CD4-positive, alpha-beta T cell treated with Interleukin-10 for 1 hour (primary cell): ENCODE data around the gene CHPF2.

Experiments used
- DNase-seq: peaks from one replicate; pipeline ENCODE4 v3.0.0-alpha.2; 2020

Gene CHPF2

DNA sequence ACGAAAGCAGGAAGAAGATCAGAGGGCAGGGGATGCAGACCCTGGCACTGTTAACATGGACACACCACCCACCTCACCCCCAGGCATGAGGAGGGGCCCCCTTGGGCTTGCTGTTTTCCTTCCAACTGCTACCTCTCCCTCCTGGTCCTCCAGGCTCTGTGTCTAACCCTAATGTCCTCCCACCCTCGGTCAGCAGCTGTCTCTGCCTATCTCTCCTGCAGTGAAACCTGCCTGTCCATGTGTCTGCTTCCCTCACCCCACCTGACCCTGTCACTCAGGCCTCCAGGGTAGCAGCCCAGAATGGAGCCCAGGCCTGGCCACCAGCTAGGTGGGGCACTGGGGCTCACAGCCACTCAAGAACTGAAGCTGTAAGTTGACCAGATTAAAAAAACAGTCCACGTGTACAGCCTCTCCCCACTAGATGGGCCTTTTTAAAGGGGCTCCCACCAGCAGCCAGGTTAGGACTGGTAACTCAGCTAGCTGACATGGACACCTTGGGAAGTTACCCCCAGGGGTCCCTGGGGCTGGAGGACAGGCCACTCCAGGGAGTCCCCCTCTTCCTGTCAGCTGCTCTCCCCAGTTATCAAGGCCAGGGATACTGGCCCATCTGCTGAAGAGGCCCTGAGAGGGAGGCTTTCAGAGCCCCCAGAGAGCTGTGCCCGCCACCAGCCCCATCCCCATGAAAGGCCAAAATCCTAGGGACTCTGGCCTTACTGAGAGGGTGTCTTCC lies 14.7 kb downstream of the CHPF2 start:
- no peak for DNase-seq

DNA sequence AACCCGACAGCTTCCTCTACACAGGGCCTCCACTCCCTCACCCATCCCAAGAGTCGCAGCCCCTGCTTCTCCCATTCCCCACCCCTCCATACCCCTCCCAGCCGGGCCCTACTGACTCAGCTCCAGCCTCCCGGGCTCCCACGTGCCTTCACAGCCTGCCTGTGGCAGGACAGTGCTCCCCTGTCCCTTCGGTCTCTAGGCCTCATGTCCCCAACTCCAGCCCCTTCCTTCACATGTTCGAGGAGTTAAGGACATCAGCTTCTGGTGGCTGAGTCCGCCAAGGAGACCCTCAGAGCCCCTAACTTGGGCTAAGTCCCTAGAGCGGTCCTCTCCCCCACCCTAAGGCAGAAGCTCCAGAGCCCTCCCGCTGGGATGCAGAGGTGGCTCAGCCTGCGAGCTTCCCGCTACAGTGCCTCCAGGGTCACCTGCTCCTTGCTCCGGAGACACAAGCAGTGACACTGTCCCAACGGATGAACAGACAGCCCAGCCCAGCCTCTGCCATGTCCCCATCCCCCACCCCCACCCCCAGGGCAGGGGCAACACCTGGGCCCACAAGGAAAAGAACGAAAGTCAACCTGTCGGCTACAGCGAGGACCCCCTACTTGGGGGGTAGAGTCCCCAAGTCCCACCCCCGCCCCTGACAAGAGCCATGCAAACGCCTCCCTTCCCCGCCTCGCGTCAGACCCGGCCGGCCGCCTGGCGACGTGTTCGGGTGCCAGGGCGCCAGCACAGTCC lies 15.5 kb downstream of the CHPF2 start:
- DNase-seq: no peak

DNA sequence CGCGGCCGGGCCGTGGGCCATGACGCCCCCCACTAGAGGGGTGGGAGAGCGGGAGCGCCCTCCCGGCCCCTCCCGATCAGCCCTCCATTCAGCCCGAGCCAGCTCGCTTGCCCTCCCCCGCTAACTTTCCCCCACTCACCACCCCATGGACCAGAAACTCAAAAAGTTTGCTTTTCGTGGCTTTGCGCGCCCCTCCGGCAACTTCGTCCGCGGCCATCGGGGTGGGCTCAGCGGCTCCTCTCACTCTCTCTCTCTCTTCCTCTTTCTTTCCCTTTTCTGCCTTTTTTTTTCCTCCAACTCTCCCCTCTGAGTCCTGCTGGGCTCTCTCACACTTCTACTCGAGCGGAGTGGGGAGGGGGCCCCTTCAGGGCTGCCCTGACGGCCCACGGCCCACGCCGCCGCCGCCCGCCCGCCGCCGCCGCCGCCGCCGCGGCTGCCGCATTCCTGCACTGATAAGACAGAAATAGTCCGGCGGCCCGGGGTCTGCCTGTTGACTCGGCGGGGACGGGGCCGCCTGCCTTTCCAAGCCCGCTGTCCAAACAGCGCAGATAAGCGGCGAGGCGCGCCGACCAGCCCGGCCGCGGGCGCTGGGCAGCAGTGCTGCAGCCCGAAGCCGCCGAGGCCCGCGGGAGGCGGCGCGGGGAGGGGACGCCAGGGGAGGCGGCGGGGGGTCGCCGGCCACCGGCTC lies 16.2 kb downstream of the CHPF2 start, which contains the start of gene SMARCD3:
Gene SMARCD3 (minus strand): TSS at position 349 of the 688 bp plus-strand sequence. CDS start 132 bp downstream, at position 217.
- peak; percentile 38 for DNase-seq

DNA sequence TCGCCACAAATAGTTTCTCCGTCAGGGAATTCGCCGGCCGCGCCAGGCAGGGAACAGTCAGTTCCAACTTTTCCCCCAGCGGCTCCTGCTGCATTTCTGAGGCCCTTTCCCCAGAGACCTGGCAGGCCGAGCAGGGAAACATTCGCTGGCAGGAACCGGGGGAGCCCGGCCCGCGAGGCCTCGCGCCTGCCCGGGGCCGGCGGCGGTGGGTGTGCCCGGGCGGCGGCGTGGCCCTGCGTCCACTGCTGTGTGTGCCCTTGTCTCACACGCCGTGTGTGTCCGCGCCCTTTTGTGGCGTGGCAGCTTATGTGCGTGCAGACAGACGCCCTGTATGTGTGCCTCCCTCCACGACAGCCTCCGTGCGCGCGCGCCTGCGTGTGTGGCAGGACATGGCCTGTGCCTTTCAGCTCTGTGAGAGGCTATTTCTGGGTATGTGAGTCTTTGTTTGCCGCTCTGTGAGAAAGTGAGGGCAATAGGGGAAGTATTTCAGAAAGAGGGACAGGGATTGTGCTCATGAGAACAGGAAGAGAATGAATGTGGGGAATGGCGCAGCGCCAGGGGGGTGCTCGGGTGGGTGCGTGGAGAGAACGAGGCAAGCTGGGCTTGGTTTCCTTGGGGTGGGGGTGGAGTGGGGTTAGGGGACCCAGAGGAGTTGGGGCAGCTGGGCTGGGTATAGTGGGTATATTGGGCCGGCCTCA lies 16.9 kb downstream of the CHPF2 start:
- DNase-seq: peak; percentile 37

DNA sequence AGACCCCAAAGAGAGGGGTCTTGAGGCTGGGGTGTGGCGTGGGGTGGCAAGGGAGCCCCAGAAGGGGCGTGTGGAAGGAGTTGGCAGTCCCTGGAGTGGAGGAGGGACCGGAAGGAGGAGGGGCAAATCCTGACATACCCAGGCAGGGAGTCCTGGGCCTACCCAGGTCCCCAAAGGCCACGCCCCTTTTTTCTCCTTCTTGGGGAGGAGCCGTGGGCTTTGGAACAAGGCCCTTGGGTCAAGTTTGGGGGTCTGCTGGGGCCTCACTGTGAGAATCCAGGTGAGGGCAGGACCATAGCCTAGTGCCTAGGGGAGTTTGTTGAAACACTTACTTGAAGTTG lies 17.4 kb downstream of the CHPF2 start:
- DNase-seq: no peak

DNA sequence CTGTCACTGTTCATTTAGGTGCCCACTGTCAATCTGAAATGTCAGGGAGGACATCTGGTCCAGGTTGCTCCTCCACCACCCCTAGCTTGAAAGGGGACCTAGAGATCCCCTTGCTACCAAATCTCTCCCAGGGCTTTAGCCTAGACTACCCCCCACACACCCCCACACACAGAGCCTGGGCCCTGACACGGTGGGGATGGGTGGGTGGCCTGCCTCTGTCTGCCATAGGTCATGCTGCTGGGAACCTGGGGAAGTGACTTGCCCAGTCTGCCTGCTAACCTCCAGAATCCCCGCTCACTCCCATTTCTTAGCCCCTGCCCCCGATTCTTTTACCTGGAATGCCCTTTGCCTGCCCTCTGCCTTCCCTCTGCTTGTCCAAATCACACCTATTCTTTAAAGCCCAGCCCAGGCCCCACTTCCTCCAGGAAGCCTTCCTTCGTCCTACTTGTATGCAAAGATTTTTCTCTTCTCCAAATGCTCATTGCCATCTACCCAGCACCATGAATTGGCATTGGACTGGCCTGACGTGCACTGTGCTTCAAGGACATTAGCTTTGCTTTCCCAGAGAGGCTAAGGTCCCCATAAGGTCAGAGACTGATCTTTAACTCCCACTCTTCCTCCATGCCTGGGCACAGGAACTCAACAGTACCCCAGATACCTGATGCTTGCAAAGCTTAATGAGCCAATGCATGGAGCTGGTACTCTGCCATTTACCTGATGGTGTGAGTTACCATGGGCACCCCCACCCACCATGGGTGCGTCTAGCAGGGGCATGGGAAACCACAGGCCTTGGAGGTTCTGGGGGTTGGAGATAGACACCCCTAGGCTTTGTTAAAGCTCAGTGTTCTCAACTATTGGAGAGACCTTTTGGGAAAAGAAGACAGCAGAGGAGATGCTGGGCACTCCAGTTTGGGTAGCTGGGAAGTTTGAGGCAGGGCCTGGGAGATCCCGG lies 18.2 kb downstream of the CHPF2 start:
- no peak for DNase-seq

DNA sequence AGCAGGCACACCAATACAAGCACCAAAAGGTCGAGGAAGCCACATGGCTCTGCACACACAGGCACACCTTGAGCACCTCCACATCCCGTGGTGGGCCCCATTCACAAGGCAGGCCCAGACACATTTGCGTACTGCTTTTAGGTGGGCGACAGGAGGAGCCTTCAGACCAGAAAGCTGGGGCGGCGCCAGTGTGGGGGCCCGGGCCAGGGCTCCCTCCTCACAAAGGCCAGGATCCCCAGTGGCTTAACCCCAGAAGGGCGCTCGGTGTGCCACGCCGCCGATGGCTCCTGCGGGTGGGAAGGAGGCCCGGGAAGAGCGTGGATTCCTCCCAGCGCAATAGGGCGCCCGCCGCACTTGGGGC lies 19.0 kb downstream of the CHPF2 start:
- no peak for DNase-seq

DNA sequence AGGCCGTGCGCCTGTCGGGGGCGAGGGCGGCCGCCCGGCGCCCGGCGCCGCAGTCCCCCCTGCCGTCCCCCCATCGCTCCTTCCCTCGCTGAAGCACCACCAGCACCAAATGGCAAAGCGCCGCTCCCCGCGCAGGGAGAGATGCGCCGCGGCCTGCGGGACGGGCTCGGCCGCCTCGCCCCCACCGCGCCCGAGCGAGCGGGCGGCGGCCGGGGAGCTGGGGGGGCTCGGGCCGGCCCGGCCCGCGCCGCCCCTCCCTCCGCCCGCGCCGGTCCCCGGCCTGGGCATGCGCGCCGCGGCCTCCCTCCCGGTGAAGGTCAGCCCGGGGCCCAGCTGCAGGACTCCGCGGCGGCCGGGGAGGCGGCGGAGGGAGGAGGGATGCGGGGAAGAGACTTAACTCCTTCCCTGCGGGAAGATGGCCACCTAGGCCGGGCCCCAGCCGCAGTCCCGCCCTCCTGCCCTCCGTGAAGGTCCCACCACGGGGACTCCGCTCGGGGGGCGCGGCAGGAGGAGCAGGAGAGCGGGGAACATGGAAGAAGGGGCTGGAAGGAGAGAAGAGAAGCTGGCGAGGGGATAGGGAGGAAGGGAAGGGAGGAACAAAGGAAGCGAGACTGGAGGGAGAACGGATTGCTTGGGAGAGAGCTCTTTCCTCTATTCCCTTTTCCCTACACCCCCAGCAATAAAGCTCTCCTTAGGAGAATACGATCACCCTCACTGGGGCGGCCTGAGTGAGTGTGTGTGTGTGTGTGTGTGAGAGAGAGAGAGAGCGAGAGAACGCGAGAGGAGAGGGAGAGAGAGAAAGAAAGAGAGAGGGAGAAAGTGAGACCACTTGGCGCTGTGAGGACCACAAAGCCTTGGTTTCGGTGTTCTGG lies 19.6 kb downstream of the CHPF2 start:
- peak; percentile 31 for DNase-seq

DNA sequence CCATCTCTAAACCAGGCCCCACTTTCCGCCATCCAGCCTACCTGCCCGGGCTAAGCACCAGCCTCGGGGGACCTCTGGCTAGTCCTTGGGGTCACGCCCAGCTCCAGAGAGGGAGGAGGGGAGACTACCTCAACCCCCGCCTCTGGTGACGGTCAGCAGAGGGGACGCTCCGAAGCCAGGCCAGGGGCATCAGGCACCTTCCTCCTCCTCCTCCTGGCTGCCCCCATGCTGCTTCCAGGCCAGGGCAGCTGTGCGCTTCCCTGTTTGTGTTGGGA lies 20.2 kb downstream of the CHPF2 start:
- no peak for DNase-seq

DNA sequence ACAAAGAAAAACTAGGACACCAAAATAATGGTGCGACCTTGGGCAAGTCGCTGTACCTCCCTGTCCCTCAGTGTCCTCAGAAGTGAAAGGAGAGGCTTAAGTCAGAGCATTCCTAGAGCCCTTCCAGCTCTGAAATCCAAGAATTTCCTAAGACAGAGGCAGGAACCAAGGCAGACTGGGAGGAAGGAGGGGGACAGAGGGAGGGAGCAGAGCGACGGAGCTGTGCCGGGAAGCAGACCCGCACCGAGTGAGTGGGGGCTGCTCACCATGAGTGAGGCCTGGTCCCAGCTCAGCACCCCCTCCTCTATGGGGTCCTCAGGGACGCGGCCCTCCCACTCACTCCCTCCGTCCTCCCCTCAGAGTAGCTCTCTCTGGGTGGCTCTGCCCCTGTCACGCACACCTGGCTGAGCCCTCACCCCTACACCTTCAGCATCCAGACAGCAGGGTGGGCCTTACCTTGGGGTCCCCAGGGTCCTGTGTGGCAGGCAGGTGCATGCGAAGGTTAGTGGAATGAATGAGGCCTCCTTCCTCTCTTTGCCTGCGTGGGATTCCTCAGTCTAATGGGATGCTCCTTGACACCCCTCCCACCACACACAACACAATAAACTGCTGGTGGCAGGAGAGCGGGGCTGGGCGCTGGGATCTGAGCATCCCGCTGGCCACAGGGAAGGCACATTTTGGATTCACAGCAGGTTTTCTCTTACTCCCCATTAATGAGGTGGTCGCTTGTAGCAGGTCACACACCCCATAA lies 20.9 kb downstream of the CHPF2 start:
- DNase-seq: no peak

DNA sequence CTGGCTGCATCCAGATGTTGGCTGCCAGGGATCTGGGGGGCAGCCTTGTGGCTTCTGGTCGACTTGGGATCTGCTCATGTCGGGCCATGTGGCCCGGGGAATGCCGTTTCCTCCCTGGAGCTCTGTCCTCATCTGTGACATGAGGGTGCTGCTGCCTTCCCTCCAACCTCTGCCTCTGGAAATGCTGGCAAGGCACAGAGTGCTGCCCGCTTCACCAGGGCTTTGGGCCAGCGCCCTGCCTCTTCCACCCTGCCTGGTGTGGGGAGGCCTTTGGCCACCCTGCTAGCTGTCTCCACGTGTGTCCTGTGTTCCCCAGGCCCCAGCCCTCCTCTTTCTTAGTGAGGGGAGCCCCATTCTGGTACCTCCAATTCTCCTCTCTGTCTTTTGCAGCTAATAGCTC lies 22.0 kb downstream of the CHPF2 start:
- DNase-seq: no peak

DNA sequence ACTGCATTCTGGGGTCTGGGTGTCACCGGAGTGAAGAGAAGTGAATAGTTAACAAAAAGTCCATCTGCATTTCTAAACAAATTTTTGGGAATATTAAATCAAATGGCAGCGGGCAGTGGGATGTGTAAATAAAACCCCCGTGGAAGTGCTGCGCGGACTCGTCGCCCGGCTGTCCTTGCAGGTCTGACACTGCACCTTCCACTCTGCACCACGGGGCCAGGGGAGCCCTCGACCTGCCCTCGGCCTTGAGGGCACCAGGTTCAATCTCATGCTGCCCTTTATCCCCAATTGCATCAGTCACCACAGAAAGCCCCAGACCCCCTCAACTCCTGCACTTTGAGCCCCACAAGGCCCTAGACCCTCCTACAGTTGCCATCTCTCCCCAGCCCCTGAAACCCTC lies 22.6 kb downstream of the CHPF2 start:
- DNase-seq: no peak

DNA sequence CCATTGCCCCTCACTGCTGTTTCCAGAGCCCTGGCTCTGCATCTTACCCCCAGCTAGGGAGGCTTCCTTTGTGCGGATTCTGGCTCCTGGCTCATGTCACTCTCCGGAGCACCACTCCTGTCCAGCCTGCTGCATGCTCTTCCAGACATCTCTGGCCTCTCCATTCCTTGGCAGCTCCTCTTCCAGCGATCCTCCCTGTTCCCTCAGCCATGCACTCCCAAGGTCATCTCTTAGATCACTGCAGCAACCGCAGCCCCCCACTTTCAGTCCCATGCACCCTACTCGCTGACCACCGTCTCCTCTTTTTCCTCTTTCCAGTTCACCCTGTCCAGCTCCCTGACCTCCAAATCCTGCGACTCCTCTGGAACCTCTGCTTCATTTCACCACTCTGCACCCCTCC lies 23.1 kb downstream of the CHPF2 start:
- no peak for DNase-seq

DNA sequence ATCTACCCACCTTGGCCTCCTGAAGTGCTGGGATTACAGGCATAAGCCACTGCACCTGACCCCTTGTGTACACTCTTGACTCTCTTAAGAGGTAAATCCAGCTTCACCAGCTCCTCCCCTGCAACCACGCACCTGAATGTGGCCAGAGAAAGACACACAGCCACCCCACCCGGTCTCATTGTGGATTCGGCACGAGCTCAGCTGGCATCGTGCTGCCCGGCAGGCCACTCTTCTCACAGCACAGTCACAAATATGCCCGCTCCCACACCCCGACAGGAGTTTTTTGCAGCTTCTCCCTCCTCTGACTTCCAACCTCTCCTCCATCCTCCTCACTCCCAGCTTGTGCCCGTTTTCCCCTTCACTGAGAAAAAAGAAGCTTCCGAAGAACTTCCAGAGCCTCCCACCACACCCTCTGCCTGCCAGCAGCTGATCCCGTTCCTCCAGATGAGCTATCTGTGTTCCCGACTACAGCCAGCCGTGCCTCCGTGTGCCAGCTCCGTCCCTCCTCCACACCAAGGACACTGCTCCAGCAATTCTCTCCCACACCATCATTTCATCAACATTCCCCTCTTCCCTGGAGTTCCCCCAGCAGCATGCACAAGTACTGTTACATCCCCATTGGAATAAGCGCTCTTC lies 24.2 kb downstream of the CHPF2 start:
- DNase-seq: no peak

DNA sequence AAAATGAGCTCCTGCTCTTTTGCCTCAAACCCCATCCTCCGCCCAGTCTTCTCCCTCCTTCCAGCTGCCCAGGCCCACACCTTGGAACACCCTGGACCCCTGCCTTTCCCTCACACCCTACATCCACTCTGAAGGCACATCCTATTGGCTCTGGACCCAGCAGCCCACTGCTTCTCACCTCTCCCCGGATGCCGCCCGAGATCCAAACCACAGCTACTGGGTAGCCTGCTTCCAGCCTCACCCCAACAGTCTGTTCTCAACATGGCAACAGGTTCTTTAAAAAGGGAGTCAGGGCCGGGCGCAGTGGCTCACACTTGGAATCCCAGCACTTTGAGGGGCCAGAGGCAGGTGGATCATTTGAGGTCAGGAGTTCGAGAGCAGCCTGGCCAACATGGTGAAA lies 25.7 kb downstream of the CHPF2 start:
- no peak for DNase-seq

DNA sequence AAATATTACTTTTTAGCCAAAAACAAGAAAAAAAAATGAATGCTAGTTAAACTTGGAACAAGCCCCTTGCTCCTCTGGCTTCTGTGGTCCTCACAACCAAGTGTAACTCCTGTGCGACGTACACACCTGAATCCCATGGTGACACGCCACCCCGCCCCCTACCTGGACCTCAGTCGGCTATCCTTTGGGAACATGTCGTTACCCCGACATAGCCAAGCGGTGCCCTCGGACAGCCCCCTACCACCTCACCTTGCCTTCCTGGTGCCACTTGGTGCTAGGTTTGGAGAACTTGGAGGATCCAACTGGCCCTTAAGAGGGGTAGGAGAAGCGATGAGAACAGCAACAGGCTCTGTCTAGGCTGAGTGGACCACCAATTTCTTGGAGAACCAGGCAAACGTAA lies 28.2 kb downstream of the CHPF2 start:
- no peak for DNase-seq

DNA sequence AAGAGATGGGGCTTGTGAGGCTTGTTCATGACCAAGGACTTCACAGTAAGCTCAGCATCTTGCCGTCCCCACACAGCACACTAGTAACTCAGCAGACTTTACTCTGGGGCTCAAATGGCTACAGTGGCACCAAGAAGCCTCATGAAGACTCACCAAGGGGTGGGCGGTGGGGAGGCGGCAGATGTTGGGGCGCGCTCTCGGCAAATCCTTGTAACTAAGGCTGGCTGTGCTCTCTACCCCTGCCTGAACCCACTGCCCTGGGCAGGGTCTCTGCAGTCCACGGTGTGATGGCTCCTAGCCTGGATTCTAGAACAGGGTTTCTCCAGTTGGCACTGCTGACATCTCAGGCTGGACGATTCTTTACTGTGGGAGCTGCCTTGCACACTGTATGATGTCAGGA lies 28.6 kb downstream of the CHPF2 start:
- DNase-seq: no peak

DNA sequence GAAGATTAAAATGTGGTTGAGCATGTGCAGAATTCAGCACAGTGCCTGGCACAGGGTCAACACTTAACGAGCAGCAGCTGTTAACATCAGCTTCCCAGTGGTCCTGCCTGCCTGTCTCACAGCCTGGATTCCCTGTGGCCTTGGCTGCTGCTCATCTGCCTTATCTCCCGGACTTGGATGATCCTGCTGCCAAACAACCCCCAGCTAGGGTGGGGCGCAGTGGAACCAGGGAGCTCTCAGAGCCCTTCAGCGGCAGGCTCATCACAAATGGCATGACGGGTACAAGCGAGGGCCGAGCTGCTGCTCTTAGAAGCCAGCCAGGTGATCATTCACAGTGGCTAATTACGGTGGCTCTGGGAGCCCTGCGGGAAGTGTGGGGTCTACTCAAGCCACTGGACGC lies 29.2 kb downstream of the CHPF2 start:
- DNase-seq: no peak

DNA sequence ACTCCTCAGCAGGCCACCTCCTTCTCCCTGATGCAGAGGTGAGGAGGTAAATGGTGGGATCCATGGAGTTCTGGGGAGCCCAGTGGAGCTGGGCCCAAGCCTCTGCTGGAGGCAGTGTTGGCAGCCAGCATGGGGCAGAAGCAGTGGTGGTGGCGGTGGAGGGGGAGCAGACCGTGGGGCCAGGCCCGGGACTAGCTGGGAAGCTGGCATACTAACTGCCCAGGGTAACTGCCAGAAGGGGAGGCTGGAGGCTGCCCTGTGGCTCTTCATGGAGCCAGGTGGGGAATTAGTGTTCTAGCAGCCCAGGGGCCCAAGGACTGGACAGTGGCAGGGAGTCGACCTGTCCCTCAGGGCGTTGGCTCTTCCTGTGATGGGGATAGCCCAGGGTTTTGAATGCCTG lies 32.3 kb downstream of the CHPF2 start:
- DNase-seq: no peak

DNA sequence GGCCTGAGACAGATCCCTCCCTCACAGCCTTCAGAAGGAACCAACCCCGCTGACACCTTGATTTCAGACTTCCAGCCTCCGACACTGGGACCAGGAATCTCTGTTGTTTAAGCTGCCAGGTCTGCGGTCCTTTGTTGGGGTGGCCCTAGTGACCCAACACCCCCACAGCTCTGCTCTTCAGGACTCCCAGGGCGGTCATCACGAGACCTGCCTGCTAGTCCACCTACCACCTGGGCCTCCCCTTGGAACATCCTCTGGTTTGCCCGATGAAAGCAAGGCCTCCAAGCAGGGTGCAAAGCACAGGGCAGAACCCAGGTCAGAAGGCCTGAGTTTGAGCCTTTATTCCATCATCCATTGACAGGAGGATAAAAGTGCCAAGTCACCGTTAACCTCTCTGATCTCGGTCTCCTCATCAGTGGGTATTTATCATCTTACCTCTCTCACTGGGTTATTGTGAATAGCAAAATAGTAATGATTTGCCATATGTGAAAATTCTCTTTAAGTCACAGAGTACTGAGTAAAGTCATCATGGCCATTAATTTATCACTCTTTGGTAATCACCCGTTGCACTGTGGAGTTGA lies 33.2 kb downstream of the CHPF2 start:
- DNase-seq: no peak
